Body of pancreas (tissue), 4 donors: ENCODE data around the gene ENPP1. TPM values are rescaled to one million over a fixed set of nuclear protein-coding genes. Genes with fewer than 3 reads are reported as not detected.

ENCODE experiments used
- ATAC-seq: fragments of 150-250 bp; one replicate; pipeline ENCODE4 v1.9.1; 2016
- DNase-seq, 4 donors: peaks; one replicate each; pipeline ENCODE4 v3.0.0-alpha.2; 2019
- H3K27ac ChIP-seq, 4 donors: fragments of 200-600 bp; sonication (generic); 1 replicate in 3 of 4; 2 replicates in 1 of 4; pipeline versions ENCODE4 v1.5.1 to v1.6.1; 2016 to 2019; ENCODE audit warnings: mild to moderate bottlenecking in 1 of 4, mixed read lengths in 1 of 4, moderate library complexity in 1 of 4
- H3K27me3 ChIP-seq, 2 donors: fragments of 200-600 bp; sonication (generic); one replicate each; pipeline ENCODE4 v1.6.0; 2016; ENCODE audit warnings: mild to moderate bottlenecking in 1 of 2
- H3K36me3 ChIP-seq, 2 donors: fragments of 200-600 bp; sonication (generic); replicated peaks in 1 of 2; 2 replicates each; pipeline ENCODE4 v1.5.1; 2016; ENCODE audit warnings: low read depth in 2 of 2; ENCODE audit not compliant: insufficient read depth in 1 of 2
- H3K4me1 ChIP-seq: fragments of 200-600 bp; sonication (generic); one replicate; pipeline ENCODE4 v1.6.0; 2016
- H3K4me3 ChIP-seq, 2 donors: fragments of 200-600 bp; sonication (generic); 1 replicate in 1 of 2; 2 replicates in 1 of 2; pipeline ENCODE4 v1.5.1; 2016 to 2019
- H3K9me3 ChIP-seq, 3 donors: fragments of 200-600 bp; sonication (generic); 1 replicate in 2 of 3; 2 replicates in 1 of 3; pipeline ENCODE4 v1.5.1; 2016
- CTCF ChIP-seq, 7 experiments: fragments of 450-650 bp in 4 of 7; fragments of 200-600 bp in 3 of 7; sonication (generic) in 3 of 7; IDR thresholded peaks; one replicate each; pipeline ENCODE4 v1.5.1; 2016 to 2019; ENCODE audit warnings: antibody characterized with exemption in 7 of 7
- POLR2A ChIP-seq, 3 donors: fragments of 450-650 bp; IDR thresholded peaks; one replicate each; pipeline ENCODE4 v1.6.1; 2016; ENCODE audit warnings: antibody characterized with exemption in 3 of 3, mild to moderate bottlenecking in 2 of 3
- WGBS, 2 donors: methylation state at CpG; one replicate each; pipeline ENCODE4 v1.1.5; 2017; 5-methylcytosine and 5-hydroxymethylcytosine counted together
- intact Hi-C: fragments of 100-400 bp; cut with DNase I; formaldehyde crosslinking; loops from one replicate; pipeline ENCODE4 v1.15.1; 2023
- total RNA-seq, 2 donors: library from RNA; depleted of rRNA; stranded (reverse); fragments of >200 nt; gene quantifications; one replicate each; pipeline ENCODE4 v1.1.0, GENCODE V29; 2016

The ENPP1 gene
- total RNA-seq, 2 donors from 2014 or later, result 16.2 to 19.2 TPM

DNA sequence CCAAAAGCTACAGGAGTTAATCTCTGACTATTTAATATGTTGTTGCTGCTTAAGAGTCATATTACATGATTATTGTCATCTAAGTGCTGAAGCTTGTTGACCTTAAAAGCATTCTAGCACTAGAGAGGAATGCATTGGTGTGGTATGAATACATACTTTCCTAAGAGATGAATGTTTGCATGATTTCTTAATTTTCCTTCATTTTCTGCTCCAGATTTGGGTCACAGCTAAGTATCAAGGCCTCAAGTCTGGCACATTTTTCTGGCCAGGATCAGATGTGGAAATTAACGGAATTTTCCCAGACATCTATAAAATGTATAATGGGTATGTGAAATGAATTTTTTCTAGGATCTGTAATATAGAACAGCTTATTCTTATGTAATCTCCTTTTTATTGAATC, 53.6 kb downstream of the ENPP1 start:
- Histone ChIP-seq H3K4me3 (no peak overlapping the region), H3K27me3 (no peaks in the 10 kb centered on the region), H3K36me3 (no peaks in the 10 kb centered on the region), H3K4me1 (peaks cover 17% of the 10 kb centered on the region), H3K27ac (no peak overlapping the region), H3K9me3 (no peaks in the 10 kb centered on the region)
- WGBS, 2 donors, result 74 to 90% methylated on average over 1 of the region's 1 CpG
- DNase-seq (no peak), ATAC-seq (no peak)
- intact Hi-C loops, result no loop called here
- TF ChIP-seq CTCF (IDR thresholded peaks at IDR 0.05) (no peak), POLR2A (IDR thresholded peaks at IDR 0.05) (no peak)

DNA sequence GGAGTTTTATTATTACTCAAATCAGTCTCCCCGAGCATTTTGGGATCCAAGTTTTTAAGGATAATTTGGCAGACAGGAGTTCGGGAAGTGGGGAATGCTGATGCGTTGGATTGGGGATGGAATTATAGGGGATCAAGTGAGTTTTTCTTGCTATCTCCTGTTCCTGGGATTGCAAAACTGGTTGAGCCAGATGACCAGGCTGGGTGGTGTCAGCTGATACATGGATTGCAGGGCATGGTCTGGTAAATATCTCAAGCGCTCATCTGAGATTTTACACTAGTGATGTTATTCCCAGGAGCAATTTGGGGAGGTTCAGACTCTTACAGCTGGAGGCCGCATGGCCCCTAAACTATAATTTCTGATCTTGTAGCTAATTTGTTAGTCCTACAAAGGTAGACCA, 54.7 kb downstream of the ENPP1 start:
- Histone ChIP-seq H3K27ac (no peak overlapping the region), H3K4me1 (peaks cover 17% of the 10 kb centered on the region), H3K4me3 (no peak overlapping the region), H3K27me3 (no peaks in the 10 kb centered on the region), H3K36me3 (no peaks in the 10 kb centered on the region), H3K9me3 (no peaks in the 10 kb centered on the region)
- WGBS, 2 donors, result 80 to 90% methylated on average over 5 of the region's 5 CpGs
- intact Hi-C loops, result no loop called here
- no peak for TF ChIP-seq CTCF (IDR thresholded peaks at IDR 0.05)
- no peak for TF ChIP-seq POLR2A (IDR thresholded peaks at IDR 0.05)
- no peak for DNase-seq
- no peak for ATAC-seq

DNA sequence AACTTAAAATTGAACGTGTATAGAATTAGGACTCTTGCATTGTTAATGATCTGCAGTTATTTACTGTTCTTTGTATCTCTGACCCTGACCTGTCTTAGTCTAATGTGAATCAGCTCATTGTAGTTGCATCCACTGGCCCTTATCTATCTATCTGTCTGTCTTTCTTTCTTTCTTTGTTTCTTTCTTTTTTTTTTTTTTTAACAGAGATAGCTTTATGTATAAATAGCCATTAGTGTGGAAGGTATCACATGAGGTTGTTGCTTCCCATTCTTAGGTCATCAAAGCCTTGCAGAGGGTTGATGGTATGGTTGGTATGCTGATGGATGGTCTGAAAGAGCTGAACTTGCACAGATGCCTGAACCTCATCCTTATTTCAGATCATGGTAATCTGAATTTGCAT, 59.9 kb downstream of the ENPP1 start:
- no peak for ATAC-seq
- no peaks in the 10 kb centered on the region for H3K27me3 ChIP-seq
- no peak overlapping the region for H3K27ac ChIP-seq
- DNase-seq, result no peak
- TF ChIP-seq CTCF (IDR thresholded peaks at IDR 0.05), result no peak
- no peak for TF ChIP-seq POLR2A (IDR thresholded peaks at IDR 0.05)
- no peak overlapping the region for H3K4me3 ChIP-seq
- 23 to 29% methylated on average over 1 of the region's 1 CpG for WGBS, 2 donors
- no peaks in the 10 kb centered on the region for H3K36me3 ChIP-seq
- intact Hi-C loops, result no loop called here
- H3K4me1 ChIP-seq, result peaks cover 6% of the 10 kb centered on the region
- H3K9me3 ChIP-seq, result no peaks in the 10 kb centered on the region

DNA sequence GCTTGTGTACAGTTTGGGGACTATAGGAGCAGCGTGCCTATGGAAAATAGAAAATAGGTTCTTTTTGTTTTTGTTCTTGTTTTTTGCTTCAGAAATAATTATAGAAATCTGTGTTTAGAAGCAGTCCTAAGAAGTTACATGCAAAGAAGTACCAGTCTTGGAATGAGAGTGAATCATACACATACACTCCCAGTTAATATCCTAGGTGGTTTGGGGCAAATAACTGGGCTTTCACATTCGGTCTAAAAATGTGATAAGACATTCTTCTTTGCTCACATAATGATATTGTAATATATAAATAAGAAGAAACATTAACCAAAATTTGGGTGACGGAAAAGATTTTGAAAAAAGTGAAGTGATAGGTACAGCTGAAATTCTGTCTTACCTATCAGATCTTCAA, 61.0 kb downstream of the ENPP1 start:
- H3K36me3 ChIP-seq, result no peaks in the 10 kb centered on the region
- H3K27me3 ChIP-seq, result no peaks in the 10 kb centered on the region
- intact Hi-C loops, result no loop called here
- whole genome bisulfite sequencing, 2 donors, result 73 to 78% methylated on average over 3 of the region's 3 CpGs
- ATAC-seq, result no peak
- no peak for DNase-seq
- TF ChIP-seq POLR2A (IDR thresholded peaks at IDR 0.05), result no peak
- TF ChIP-seq CTCF (IDR thresholded peaks at IDR 0.05), result no peak
- H3K27ac ChIP-seq, result no peak overlapping the region
- H3K9me3 ChIP-seq, result no peaks in the 10 kb centered on the region
- H3K4me3 ChIP-seq, result no peak overlapping the region
- H3K4me1 ChIP-seq, result peaks cover 3% of the 10 kb centered on the region

- DNase-seq (peak in 2 of 4 donors; percentile 25 to 42), ATAC-seq (peak; percentile 80)
- Histone ChIP-seq H3K36me3 (no peaks in the 10 kb centered on the region), H3K27me3 (no peaks in the 10 kb centered on the region), H3K4me3 (no peak overlapping the region), H3K27ac (peak overlapping the region; percentile 5 to 64 (median 38)), H3K4me1 (peaks cover 10% of the 10 kb centered on the region), H3K9me3 (no peaks in the 10 kb centered on the region)
- WGBS, 2 donors, result 30 to 41% methylated on average over 1 of the region's 1 CpG
- TF ChIP-seq CTCF (IDR thresholded peaks at IDR 0.05) (no peak), POLR2A (IDR thresholded peaks at IDR 0.05) (no peak)
- intact Hi-C loops, result no loop called here
These were observed 67.8 kb downstream of the ENPP1 start for GRCh38 chr6:131875647-131876046.
